CD14-positive monocyte (primary cell): ENCODE data around the gene CDT1. TPM values are rescaled to one million over a fixed set of nuclear protein-coding genes. Genes with fewer than 3 reads are reported as not detected.

Experiments
- DNase-seq, 3 donors: peaks; one replicate each; pipeline ENCODE4 v3.0.0-alpha.2; 2011 to 2022
- H2AFZ ChIP-seq: 2 replicates; pipeline ENCODE4 v1.6.0; 2012; ENCODE audit warnings: mild to moderate bottlenecking, low read depth, low read length, inconsistent platforms; ENCODE audit not compliant: insufficient read depth, poor library complexity, severe bottlenecking
- H3K27ac ChIP-seq, 2 donors: 1 replicate in 1 of 2; 2 replicates in 1 of 2; pipeline ENCODE4 v1.5.1; 2012 to 2013; ENCODE audit warnings: low read length in 2 of 2, control low read depth in 1 of 2, inconsistent platforms in 1 of 2, low read depth in 1 of 2, mild to moderate bottlenecking in 1 of 2
- H3K27me3 ChIP-seq, 2 donors: one replicate each; pipeline versions ENCODE4 v1.6.0 to v1.6.1; 2011 to 2013; ENCODE audit warnings: low read length in 2 of 2; ENCODE audit not compliant: control insufficient read depth in 2 of 2, insufficient read depth in 2 of 2
- H3K36me3 ChIP-seq, 2 donors: replicated peaks in 1 of 2; 1 replicate in 1 of 2; 2 replicates in 1 of 2; pipeline versions ENCODE4 v1.5.1 to v1.6.1; 2012 to 2013; ENCODE audit warnings: low read length in 2 of 2, control low read depth in 1 of 2, inconsistent platforms in 1 of 2, mild to moderate bottlenecking in 1 of 2; ENCODE audit not compliant: insufficient read depth in 2 of 2, control insufficient read depth in 1 of 2
- H3K4me1 ChIP-seq, 2 donors: 1 replicate in 1 of 2; 2 replicates in 1 of 2; pipeline versions ENCODE4 v1.5.1 to v1.6.1; 2012 to 2013; ENCODE audit warnings: low read length in 2 of 2, control low read depth in 1 of 2, inconsistent platforms in 1 of 2, mild to moderate bottlenecking in 1 of 2, moderate library complexity in 1 of 2; ENCODE audit not compliant: insufficient read depth in 2 of 2, control insufficient read depth in 1 of 2
- H3K4me2 ChIP-seq: replicated peaks from 2 replicates; pipeline ENCODE3; 2012; ENCODE audit warnings: low read length, moderate library complexity, mild to moderate bottlenecking; ENCODE audit not compliant: poor library complexity, severe bottlenecking; ENCODE audit errors: extremely low read depth
- H3K4me3 ChIP-seq, 3 experiments: fragments of 200-600 bp in 1 of 3; sonication (generic) in 1 of 3; replicated peaks in 1 of 3; 1 replicate in 2 of 3; 2 replicates in 1 of 3; pipeline ENCODE4 v1.5.1; 2011 to 2013; ENCODE audit warnings: low read length in 3 of 3, mild to moderate bottlenecking in 3 of 3, control low read depth in 2 of 3, low read depth in 2 of 3, inconsistent platforms in 1 of 3, moderate library complexity in 1 of 3
- H3K79me2 ChIP-seq: 2 replicates; pipeline ENCODE4 v1.6.0; 2012; ENCODE audit warnings: mild to moderate bottlenecking, control low read depth, inconsistent platforms, low read length, moderate library complexity; ENCODE audit not compliant: insufficient read depth
- H3K9ac ChIP-seq: 2 replicates; pipeline ENCODE4 v1.6.0; 2017; ENCODE audit warnings: low read length, mild to moderate bottlenecking; ENCODE audit not compliant: insufficient read depth, poor library complexity, severe bottlenecking
- H3K9me3 ChIP-seq, 2 donors: replicated peaks in 1 of 2; 1 replicate in 1 of 2; 2 replicates in 1 of 2; pipeline versions ENCODE4 v1.5.1 to v1.6.1; 2012 to 2013; ENCODE audit warnings: low read length in 2 of 2, control low read depth in 1 of 2; ENCODE audit not compliant: control insufficient read depth in 1 of 2, insufficient read depth in 1 of 2
- H4K20me1 ChIP-seq: 2 replicates; pipeline ENCODE4 v1.6.0; 2012; ENCODE audit warnings: mild to moderate bottlenecking, low read length, control low read depth, moderate library complexity; ENCODE audit not compliant: insufficient read depth
- H3K27ac Mint-ChIP-seq, 7 donors: one replicate each; pipeline ENCODE4 v1.8.0; 2020; ENCODE audit warnings: mild to moderate bottlenecking in 7 of 7, mixed read lengths in 7 of 7, moderate library complexity in 6 of 7, inconsistent platforms in 2 of 7
- H3K27me3 Mint-ChIP-seq, 3 donors: one replicate each; pipeline ENCODE4 v1.8.0; 2021 to 2022; ENCODE audit warnings: low read depth in 3 of 3, mild to moderate bottlenecking in 3 of 3, mixed read lengths in 3 of 3, moderate library complexity in 3 of 3, inconsistent platforms in 1 of 3
- H3K36me3 Mint-ChIP-seq, 2 donors: one replicate each; pipeline ENCODE4 v1.8.0; 2020; ENCODE audit warnings: mixed read lengths in 2 of 2, inconsistent platforms in 1 of 2, mild to moderate bottlenecking in 1 of 2
- H3K4me1 Mint-ChIP-seq: one replicate; pipeline ENCODE4 v1.8.0; 2020; ENCODE audit warnings: mild to moderate bottlenecking, mixed read lengths
- H3K4me3 Mint-ChIP-seq, 2 donors: one replicate each; pipeline ENCODE4 v1.8.0; 2020; ENCODE audit warnings: mild to moderate bottlenecking in 2 of 2, mixed read lengths in 2 of 2, moderate library complexity in 1 of 2
- H3K9me3 Mint-ChIP-seq, 7 donors: one replicate each; pipeline ENCODE4 v1.8.0; 2020 to 2022; ENCODE audit warnings: mixed read lengths in 7 of 7, mild to moderate bottlenecking in 6 of 7, moderate library complexity in 6 of 7, inconsistent platforms in 2 of 7
- CTCF ChIP-seq: fragments of 200-600 bp; IDR thresholded peaks from one replicate; pipeline ENCODE4 v1.8.0; 2022; ENCODE audit warnings: antibody characterized with exemption, mild to moderate bottlenecking
- WGBS: methylation state at CpG from one replicate; pipeline ENCODE4 v1.1.5; 2013; ENCODE audit warnings: missing lambda C conversion rate; ENCODE audit not compliant: insufficient coverage; 5-methylcytosine and 5-hydroxymethylcytosine counted together
- intact Hi-C, 2 donors: fragments of 100-400 bp; cut with micrococcal nuclease; formaldehyde crosslinking; loops; one replicate each; pipeline versions ENCODE4 v1.15.0 to v1.15.1; 2023
- polyA plus RNA-seq, 3 donors: library from polyadenylated mRNA; depleted of rRNA in 1 of 3; unstranded in 2 of 3; stranded (reverse) in 1 of 3; fragments of 300-500 nt in 2 of 3; fragments of >200 nt in 1 of 3; fragmentation: Illumina TruSeq in 2 of 3; gene quantifications; 1 replicate in 2 of 3; 2 replicates in 1 of 3; pipeline ENCODE4 v1.2.3, GENCODE V29; 2012 to 2021

CDT1 gene
- polyA plus RNA-seq, 3 donors, result 0.07 to 0.24 (median 0.16) TPM

GRCh38 chr16:88838566-88838965 lies 35.0 kb downstream of the CDT1 start:
- Histone ChIP-seq H2AFZ (no peak overlapping the region), H3K36me3 (peaks cover 59 to 69% of the 10 kb centered on the region in 2 donors), H3K4me2 (no peak overlapping the region), H3K79me2 (no peaks in the 10 kb centered on the region), H3K27ac (no peak overlapping the region), H3K4me1 (peaks cover 24 to 27% of the 10 kb centered on the region in 2 donors), H3K27me3 (no peaks in the 10 kb centered on the region), H3K4me3 (no peak overlapping the region), H3K9ac (no peak overlapping the region), H3K9me3 (no peaks in the 10 kb centered on the region), H4K20me1 (peaks cover 48% of the 10 kb centered on the region)
- WGBS, result 95% methylated on average over 12 of the region's 19 CpGs
- peaks cover 0 to 2% (median 2%) of the 10 kb centered on the region in 3 donors for H3K27me3 Mint-ChIP-seq
- TF ChIP-seq CTCF, result no peak
- intact Hi-C loops, result no loop called here
- no peaks in the 10 kb centered on the region for H3K9me3 Mint-ChIP-seq
- peaks cover 41 to 68% of the 10 kb centered on the region in 2 donors for H3K36me3 Mint-ChIP-seq
- H3K27ac Mint-ChIP-seq, result no peak overlapping the region
- no peak for DNase-seq
- H3K4me1 Mint-ChIP-seq, result peaks cover 20% of the 10 kb centered on the region
- no peak overlapping the region for H3K4me3 Mint-ChIP-seq

- no peaks in the 10 kb centered on the region for H3K9me3 Mint-ChIP-seq
- no peak overlapping the region for H2AFZ ChIP-seq
- peaks cover 53% of the 10 kb centered on the region for H4K20me1 ChIP-seq
- H3K4me1 ChIP-seq, result peaks cover 24 to 27% of the 10 kb centered on the region in 2 donors
- no peak overlapping the region for H3K27ac Mint-ChIP-seq
- no peak overlapping the region for H3K4me2 ChIP-seq
- H3K79me2 ChIP-seq, result no peaks in the 10 kb centered on the region
- H3K4me3 Mint-ChIP-seq, result no peak overlapping the region
- no peak overlapping the region for H3K27ac ChIP-seq
- peaks cover 61 to 71% of the 10 kb centered on the region in 2 donors for H3K36me3 ChIP-seq
- H3K4me3 ChIP-seq, result no peak overlapping the region
- peaks cover 44 to 72% of the 10 kb centered on the region in 2 donors for H3K36me3 Mint-ChIP-seq
- no peak for DNase-seq
- intact Hi-C loops, result no loop called here
- peaks cover 0 to 2% (median 2%) of the 10 kb centered on the region in 3 donors for H3K27me3 Mint-ChIP-seq
- WGBS, result 94% methylated on average over 39 of the region's 39 CpGs
- H3K27me3 ChIP-seq, result no peaks in the 10 kb centered on the region
- no peaks in the 10 kb centered on the region for H3K9me3 ChIP-seq
- no peak for TF ChIP-seq CTCF
- peaks cover 20% of the 10 kb centered on the region for H3K4me1 Mint-ChIP-seq
- no peak overlapping the region for H3K9ac ChIP-seq
Observed at GRCh38 chr16:88839026-88839529, 35.5 kb downstream of the CDT1 start.
